ENCODE data around the gene RUNX1.

Gene RUNX1

GRCh38 chr21:34933609-34934335 lies 115.3 kb downstream of the RUNX1 start:
- H3K4me3 ChIP-seq (ENCODE audit: low read depth in 1 of 2, low read length in 1 of 2): peak overlapping the region in 1 of 2 experiments; percentile 26
- no peaks in the 10 kb centered on the region for H3K27me3 ChIP-seq
- no peaks in the 10 kb centered on the region for H3K36me3 ChIP-seq
- peak overlapping the region; percentile 84 for H3K27ac ChIP-seq
- H3K9me3 ChIP-seq: no peaks in the 10 kb centered on the region
- H3K4me1 ChIP-seq (ENCODE audit: control insufficient read depth in 1 of 2, insufficient read depth in 1 of 2, low read depth in 1 of 2, low read length in 1 of 2): peaks cover 19 to 38% of the 10 kb centered on the region in 2 experiments
- no peak for TF ChIP-seq CTCF (IDR thresholded peaks at IDR 0.05)

- TF ChIP-seq CTCF (IDR thresholded peaks at IDR 0.05): no peak
- Histone ChIP-seq H3K4me1 (ENCODE audit: control insufficient read depth in 1 of 2, insufficient read depth in 1 of 2, low read depth in 1 of 2, low read length in 1 of 2) (peaks cover 22 to 30% of the 10 kb centered on the region in 2 experiments), H3K4me3 (ENCODE audit: low read depth in 1 of 2, low read length in 1 of 2) (no peak overlapping the region), H3K9me3 (no peaks in the 10 kb centered on the region), H3K27me3 (no peaks in the 10 kb centered on the region), H3K36me3 (no peaks in the 10 kb centered on the region), H3K27ac (no peak overlapping the region)
These were observed 116.9 kb downstream of the RUNX1 start for GRCh38 chr21:34932233-34932632.

- Histone ChIP-seq H3K4me3 (ENCODE audit: low read depth in 1 of 2, low read length in 1 of 2) (no peak overlapping the region), H3K9me3 (no peaks in the 10 kb centered on the region), H3K4me1 (ENCODE audit: control insufficient read depth in 1 of 2, insufficient read depth in 1 of 2, low read depth in 1 of 2, low read length in 1 of 2) (peaks cover 34 to 41% of the 10 kb centered on the region in 2 experiments), H3K27me3 (no peaks in the 10 kb centered on the region), H3K27ac (no peak overlapping the region), H3K36me3 (no peaks in the 10 kb centered on the region)
- TF ChIP-seq CTCF (IDR thresholded peaks at IDR 0.05): no peak
These were observed 118.1 kb downstream of the RUNX1 start for GRCh38 chr21:34930971-34931370.

- H3K4me1 ChIP-seq (ENCODE audit: control insufficient read depth in 1 of 2, insufficient read depth in 1 of 2, low read depth in 1 of 2, low read length in 1 of 2): peaks cover 31 to 37% of the 10 kb centered on the region in 2 experiments
- no peak overlapping the region for H3K27ac ChIP-seq
- no peaks in the 10 kb centered on the region for H3K36me3 ChIP-seq
- no peak overlapping the region for H3K4me3 ChIP-seq (ENCODE audit: low read depth in 1 of 2, low read length in 1 of 2)
- no peaks in the 10 kb centered on the region for H3K9me3 ChIP-seq
- no peaks in the 10 kb centered on the region for H3K27me3 ChIP-seq
- no peak for TF ChIP-seq CTCF (IDR thresholded peaks at IDR 0.05)
These were observed 120.5 kb downstream of the RUNX1 start for GRCh38 chr21:34928637-34929036.

- H3K36me3 ChIP-seq: no peaks in the 10 kb centered on the region
- H3K27me3 ChIP-seq: no peaks in the 10 kb centered on the region
- H3K4me1 ChIP-seq (ENCODE audit: control insufficient read depth in 1 of 2, insufficient read depth in 1 of 2, low read depth in 1 of 2, low read length in 1 of 2): peaks cover 28 to 31% of the 10 kb centered on the region in 2 experiments
- TF ChIP-seq CTCF (IDR thresholded peaks at IDR 0.05): no peak
- no peak overlapping the region for H3K27ac ChIP-seq
- no peak overlapping the region for H3K4me3 ChIP-seq (ENCODE audit: low read depth in 1 of 2, low read length in 1 of 2)
- H3K9me3 ChIP-seq: no peaks in the 10 kb centered on the region
These were observed 121.1 kb downstream of the RUNX1 start for GRCh38 chr21:34927992-34928391.
